Measurements from ENCODE around the gene ATG3. TPM values are rescaled to one million over a fixed set of nuclear protein-coding genes. Genes with fewer than 3 reads are reported as not detected.

ATG3 gene
- total RNA-seq, 1 experiment from 2014 or later: 117 TPM

GRCh38 chr3:112561484-112561733 lies 353 bp downstream of the ATG3 start:
- peak overlapping the region; percentile 95 for H2AFZ ChIP-seq (ENCODE audit: low read length)
- no TSS peak for BruUV-seq (replicated peaks)
- DNase-seq (no peak), ATAC-seq (peak; percentile 52)
- H3K4me1 ChIP-seq (ENCODE audit: insufficient read depth, low read length): peaks cover 21% of the 10 kb centered on the region
- H3K27ac ChIP-seq (ENCODE audit: low read length): peak overlapping the region; percentile 92
- peaks cover 12% of the 10 kb centered on the region; the same call in 1 of the 2 replicates for H4K20me1 ChIP-seq (ENCODE audit: low read length)
- intact Hi-C loops (cut with micrococcal nuclease): loop anchor here (5.0 kb wide), 1 partner anchor 211 kb away; no protein-coding TSS in a partner anchor
- no peaks in the 10 kb centered on the region for H3K27me3 ChIP-seq (ENCODE audit: low read length)
- peak overlapping the region; percentile 89 for H3K9ac ChIP-seq (ENCODE audit: low read length)
- H3K79me2 ChIP-seq (ENCODE audit: low read length): peaks cover 53% of the 10 kb centered on the region
- ChIA-PET POLR2A (ENCODE audit: unreplicated experiment) (no interaction called here), CTCF (no interaction called here)
- peaks cover 3% of the 10 kb centered on the region; the same call in 1 of the 2 replicates for H3K36me3 ChIP-seq (ENCODE audit: low read depth, low read length)
- no peaks in the 10 kb centered on the region for H3K9me2 ChIP-seq (replicated peaks; ENCODE audit: low read length)
- no peaks in the 10 kb centered on the region for H3K9me3 ChIP-seq (ENCODE audit: low read length)
- peak overlapping the region; percentile 92 for H3K4me2 ChIP-seq (ENCODE audit: low read length)
- no peaks in the 10 kb centered on the region for H3F3A ChIP-seq (ENCODE audit: low read length, unreplicated experiment)
- TF ChIP-seq EZH2 (IDR thresholded peaks at IDR 0.05; ENCODE audit: low read length, unreplicated experiment): no peak
- TF ChIP-seq, protein P1, sequence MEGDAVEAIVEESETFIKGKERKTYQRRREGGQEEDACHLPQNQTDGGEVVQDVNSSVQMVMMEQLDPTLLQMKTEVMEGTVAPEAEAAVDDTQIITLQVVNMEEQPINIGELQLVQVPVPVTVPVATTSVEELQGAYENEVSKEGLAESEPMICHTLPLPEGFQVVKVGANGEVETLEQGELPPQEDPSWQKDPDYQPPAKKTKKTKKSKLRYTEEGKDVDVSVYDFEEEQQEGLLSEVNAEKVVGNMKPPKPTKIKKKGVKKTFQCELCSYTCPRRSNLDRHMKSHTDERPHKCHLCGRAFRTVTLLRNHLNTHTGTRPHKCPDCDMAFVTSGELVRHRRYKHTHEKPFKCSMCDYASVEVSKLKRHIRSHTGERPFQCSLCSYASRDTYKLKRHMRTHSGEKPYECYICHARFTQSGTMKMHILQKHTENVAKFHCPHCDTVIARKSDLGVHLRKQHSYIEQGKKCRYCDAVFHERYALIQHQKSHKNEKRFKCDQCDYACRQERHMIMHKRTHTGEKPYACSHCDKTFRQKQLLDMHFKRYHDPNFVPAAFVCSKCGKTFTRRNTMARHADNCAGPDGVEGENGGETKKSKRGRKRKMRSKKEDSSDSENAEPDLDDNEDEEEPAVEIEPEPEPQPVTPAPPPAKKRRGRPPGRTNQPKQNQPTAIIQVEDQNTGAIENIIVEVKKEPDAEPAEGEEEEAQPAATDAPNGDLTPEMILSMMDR (conservative IDR thresholded peaks at IDR 0.05; ENCODE audit: low read depth, low read length): no peak
- TF ChIP-seq EZH2phosphoT487 (IDR thresholded peaks at IDR 0.05; ENCODE audit: borderline replicate concordance, low read length): no peak
- peak overlapping the region; percentile 96 for H3K4me3 ChIP-seq (ENCODE audit: low read length)

DNA sequence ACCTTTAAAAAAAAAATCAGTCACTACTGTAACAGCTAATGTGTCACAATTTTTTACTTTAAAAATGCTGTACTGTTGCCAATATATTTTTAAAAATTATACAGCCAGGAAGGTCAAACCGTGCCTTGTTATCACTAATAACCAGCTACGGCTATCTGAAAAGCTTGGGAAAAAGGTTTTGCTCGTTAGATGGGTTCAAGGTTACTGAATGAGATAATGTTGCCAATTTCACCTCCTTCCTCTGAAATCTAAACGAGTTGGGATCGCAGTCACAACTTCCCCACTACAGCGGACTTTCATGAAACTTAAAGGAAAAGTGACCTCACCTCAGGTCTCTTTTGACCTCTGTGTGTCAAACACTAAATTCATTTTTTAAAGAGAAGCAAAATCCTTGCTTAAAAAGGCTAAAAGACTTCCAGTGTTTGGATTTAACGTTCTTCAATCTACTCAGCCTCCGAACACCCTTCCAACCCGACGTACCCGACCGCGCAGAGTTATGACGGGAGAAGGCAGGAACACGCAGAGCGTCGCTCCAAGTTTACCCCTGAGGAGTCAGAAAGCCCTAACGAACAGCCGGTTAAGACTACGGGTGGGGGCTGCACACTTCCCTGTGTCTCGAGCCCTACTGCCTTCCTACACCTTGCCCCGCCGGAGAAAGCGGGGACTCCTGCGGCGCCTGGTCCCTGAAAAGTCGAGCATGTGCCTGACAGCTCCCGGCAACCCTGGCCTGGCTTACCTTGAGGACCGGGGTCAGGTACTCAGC lies 860 bp downstream of the ATG3 start:
- H3K79me2 ChIP-seq (ENCODE audit: low read length): peaks cover 55% of the 10 kb centered on the region
- peaks cover 3% of the 10 kb centered on the region; the same call in 1 of the 2 replicates for H3K36me3 ChIP-seq (ENCODE audit: low read depth, low read length)
- no peaks in the 10 kb centered on the region for H3F3A ChIP-seq (ENCODE audit: low read length, unreplicated experiment)
- H2AFZ ChIP-seq (ENCODE audit: low read length): peak overlapping the region; percentile 95
- peak overlapping the region; percentile 89 for H3K9ac ChIP-seq (ENCODE audit: low read length)
- POLR2A ChIA-PET (ENCODE audit: unreplicated experiment): no interaction called here
- no peaks in the 10 kb centered on the region for H3K27me3 ChIP-seq (ENCODE audit: low read length)
- H4K20me1 ChIP-seq (ENCODE audit: low read length): peaks cover 13% of the 10 kb centered on the region; the same call in 1 of the 2 replicates
- TF ChIP-seq, protein P1 (conservative IDR thresholded peaks at IDR 0.05; ENCODE audit: low read depth, low read length): no peak
- no peak for TF ChIP-seq EZH2phosphoT487 (IDR thresholded peaks at IDR 0.05; ENCODE audit: borderline replicate concordance, low read length)
- no peak for TF ChIP-seq EZH2 (IDR thresholded peaks at IDR 0.05; ENCODE audit: low read length, unreplicated experiment)
- peak overlapping the region; percentile 92 for H3K4me2 ChIP-seq (ENCODE audit: low read length)
- no peaks in the 10 kb centered on the region for H3K9me2 ChIP-seq (replicated peaks; ENCODE audit: low read length)
- peak overlapping the region; percentile 96 for H3K4me3 ChIP-seq (ENCODE audit: low read length)
- no peaks in the 10 kb centered on the region for H3K9me3 ChIP-seq (ENCODE audit: low read length)
- BruUV-seq (replicated peaks): TSS peak; percentile 48
- ATAC-seq: peak; percentile 32
- CTCF ChIA-PET: interaction anchor here (0.7 kb wide), 1 partner anchor 72 kb away, joined by 7 read pairs; no protein-coding TSS in a partner anchor
- DNase-seq: peak; percentile 84
- peaks cover 22% of the 10 kb centered on the region for H3K4me1 ChIP-seq (ENCODE audit: insufficient read depth, low read length)
- H3K27ac ChIP-seq (ENCODE audit: low read length): peak overlapping the region; percentile 92
- intact Hi-C loops (cut with micrococcal nuclease): loop anchor here (5.0 kb wide), 1 partner anchor 211 kb away; no protein-coding TSS in a partner anchor

DNA sequence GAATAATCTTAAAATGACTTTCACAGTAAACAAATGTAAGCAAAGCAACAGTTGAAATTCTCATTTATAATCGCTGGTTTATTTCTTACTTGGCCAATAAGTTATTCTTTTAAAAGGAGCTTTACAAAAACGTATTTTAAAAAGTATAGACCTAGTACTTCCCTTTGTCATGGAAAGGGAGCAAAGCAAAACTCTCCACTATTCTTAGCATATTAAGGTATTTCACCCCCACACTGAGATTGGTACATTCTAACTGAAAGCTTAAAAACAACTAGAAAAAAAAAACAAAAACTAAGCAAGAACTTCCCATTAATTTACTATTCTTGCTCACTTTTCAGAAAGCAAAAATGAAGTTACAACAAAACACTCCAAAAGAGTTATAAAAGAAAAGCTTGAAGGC lies 1.5 kb downstream of the ATG3 start:
- peaks cover 61% of the 10 kb centered on the region for H3K79me2 ChIP-seq (ENCODE audit: low read length)
- H3K27me3 ChIP-seq (ENCODE audit: low read length): no peaks in the 10 kb centered on the region
- H3K9ac ChIP-seq (ENCODE audit: low read length): peak overlapping the region; percentile 89
- no TSS peak for BruUV-seq (replicated peaks)
- H3K9me3 ChIP-seq (ENCODE audit: low read length): no peaks in the 10 kb centered on the region
- no peaks in the 10 kb centered on the region for H3K9me2 ChIP-seq (replicated peaks; ENCODE audit: low read length)
- intact Hi-C loops (cut with micrococcal nuclease): loop anchor here (5.0 kb wide), 1 partner anchor 212 kb away; no protein-coding TSS in a partner anchor
- no peak for TF ChIP-seq EZH2 (IDR thresholded peaks at IDR 0.05; ENCODE audit: low read length, unreplicated experiment)
- no peak for TF ChIP-seq EZH2phosphoT487 (IDR thresholded peaks at IDR 0.05; ENCODE audit: borderline replicate concordance, low read length)
- peaks cover 28% of the 10 kb centered on the region for H3K4me1 ChIP-seq (ENCODE audit: insufficient read depth, low read length)
- peak overlapping the region; percentile 92 for H3K4me2 ChIP-seq (ENCODE audit: low read length)
- no peak overlapping the region for H3K27ac ChIP-seq (ENCODE audit: low read length)
- DNase-seq (no peak), ATAC-seq (no peak)
- CTCF ChIA-PET: interaction anchor here (0.7 kb wide), 1 partner anchor 72 kb away, joined by 7 read pairs; no protein-coding TSS in a partner anchor
- peaks cover 19% of the 10 kb centered on the region; the same call in 1 of the 2 replicates for H4K20me1 ChIP-seq (ENCODE audit: low read length)
- POLR2A ChIA-PET (ENCODE audit: unreplicated experiment): interaction anchor here (0.6 kb wide), 1 partner anchor 69 kb away, joined by 4 read pairs; no protein-coding TSS in a partner anchor
- peak overlapping the region; percentile 95; the same call in 1 of the 2 replicates for H2AFZ ChIP-seq (ENCODE audit: low read length)
- H3K4me3 ChIP-seq (ENCODE audit: low read length): peak overlapping the region; percentile 96
- no peaks in the 10 kb centered on the region for H3F3A ChIP-seq (ENCODE audit: low read length, unreplicated experiment)
- peaks cover 4% of the 10 kb centered on the region; the same call in 1 of the 2 replicates for H3K36me3 ChIP-seq (ENCODE audit: low read depth, low read length)

All from PC-3 (cell line).